Erythroblast (primary cell): ENCODE results near the gene BRI3BP.
"Not testable (repeated sequence)": the region's sequence is repeated elsewhere in the genome, so short reads cannot be mapped to it uniquely, and the experiment has no call there.

Experiments
- DNase-seq, 2 experiments: peaks; one replicate each; lab custom pipeline; 2025; lab: John Stamatoyannopoulos, UW
- GATA1 ChIP-seq: IDR thresholded peaks from 2 replicates; pipeline ENCODE4 v1.6.1; 2011; ENCODE audit warnings: low read depth, mild to moderate bottlenecking, control low read depth, low read length, moderate library complexity
- POLR2A ChIP-seq: IDR thresholded peaks from 2 replicates; pipeline ENCODE4 v1.6.1; 2011; ENCODE audit warnings: mild to moderate bottlenecking, low read length

Gene BRI3BP

GRCh38 chr12:124964251-124964650, 29.2 kb upstream of the BRI3BP start:
- DNase-seq: no peak
- TF ChIP-seq POLR2A: no peak
- TF ChIP-seq GATA1: no peak

DNA sequence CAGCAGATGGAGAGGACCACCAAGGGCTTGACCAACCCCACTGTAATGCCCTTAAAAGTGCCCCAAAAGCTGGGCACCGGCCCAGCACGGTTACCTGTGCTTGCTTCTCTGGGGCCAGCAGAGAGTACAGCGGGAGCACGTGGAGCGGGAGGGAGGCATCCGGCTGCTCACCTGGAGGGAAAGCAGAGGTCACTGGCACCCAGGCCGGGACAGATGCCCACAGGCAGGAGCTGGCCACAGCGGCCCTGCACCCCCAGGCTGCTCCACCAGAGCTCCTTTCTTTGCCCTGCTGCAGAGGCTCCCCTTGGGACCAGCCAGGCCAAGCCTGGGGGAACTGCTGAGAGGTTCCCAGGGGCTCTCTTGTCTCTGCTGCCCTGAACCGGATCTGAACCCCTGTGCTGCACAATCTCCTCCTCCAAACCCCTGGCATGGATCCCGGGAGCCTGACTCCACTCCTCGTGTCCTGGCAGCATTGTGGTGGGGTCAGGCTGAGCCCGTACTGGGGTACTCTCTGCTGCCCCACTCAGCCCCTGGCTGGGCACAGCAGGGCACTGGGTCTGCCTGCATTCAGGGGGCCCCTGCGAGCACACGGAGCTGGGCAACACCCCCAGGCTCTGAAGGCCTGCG, 28.5 kb upstream of the BRI3BP start:
- TF ChIP-seq GATA1 (no peak), POLR2A (no peak)
- no peak for DNase-seq

DNA sequence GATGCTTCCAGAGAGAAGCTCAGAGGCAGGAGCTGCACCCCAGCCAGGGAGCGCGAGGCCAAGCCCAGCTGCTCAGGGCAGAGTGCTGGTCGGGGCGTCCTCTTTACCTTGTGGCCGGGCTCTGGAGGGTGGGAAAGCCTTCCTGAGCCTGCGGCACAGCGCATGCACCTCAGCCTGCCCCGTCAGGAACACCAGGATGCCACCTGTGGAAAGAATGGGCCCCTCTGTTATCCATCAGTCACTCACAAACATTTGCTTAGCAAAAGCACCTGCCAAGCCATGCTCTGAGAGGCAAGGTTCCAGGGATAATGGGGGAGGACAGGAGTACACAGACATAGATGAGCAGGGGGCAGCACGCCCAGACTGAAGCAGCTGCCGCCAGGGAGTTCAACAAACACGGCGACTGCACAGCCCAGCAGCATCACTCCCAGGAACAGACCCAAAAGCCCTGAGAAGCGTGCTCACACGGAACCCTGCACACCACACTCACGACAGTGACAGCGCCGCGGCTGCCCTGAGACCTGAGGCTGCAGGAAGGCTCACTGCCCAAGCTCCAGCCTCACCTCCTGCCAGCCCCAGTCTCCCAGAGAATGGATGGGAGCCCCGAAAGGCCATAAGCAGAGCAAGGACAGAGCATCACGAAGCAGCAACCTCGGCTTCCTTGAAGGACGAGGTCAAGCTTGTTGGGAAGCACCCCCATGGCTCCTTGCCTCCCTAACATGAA, 26.3 kb upstream of the BRI3BP start:
- TF ChIP-seq POLR2A (no peak), GATA1 (no peak)
- no peak for DNase-seq

- DNase-seq: no peak
- TF ChIP-seq GATA1: no peak
- no peak for TF ChIP-seq POLR2A
Measured at GRCh38 chr12:124968656-124969055, 24.8 kb upstream of the BRI3BP start.

DNA sequence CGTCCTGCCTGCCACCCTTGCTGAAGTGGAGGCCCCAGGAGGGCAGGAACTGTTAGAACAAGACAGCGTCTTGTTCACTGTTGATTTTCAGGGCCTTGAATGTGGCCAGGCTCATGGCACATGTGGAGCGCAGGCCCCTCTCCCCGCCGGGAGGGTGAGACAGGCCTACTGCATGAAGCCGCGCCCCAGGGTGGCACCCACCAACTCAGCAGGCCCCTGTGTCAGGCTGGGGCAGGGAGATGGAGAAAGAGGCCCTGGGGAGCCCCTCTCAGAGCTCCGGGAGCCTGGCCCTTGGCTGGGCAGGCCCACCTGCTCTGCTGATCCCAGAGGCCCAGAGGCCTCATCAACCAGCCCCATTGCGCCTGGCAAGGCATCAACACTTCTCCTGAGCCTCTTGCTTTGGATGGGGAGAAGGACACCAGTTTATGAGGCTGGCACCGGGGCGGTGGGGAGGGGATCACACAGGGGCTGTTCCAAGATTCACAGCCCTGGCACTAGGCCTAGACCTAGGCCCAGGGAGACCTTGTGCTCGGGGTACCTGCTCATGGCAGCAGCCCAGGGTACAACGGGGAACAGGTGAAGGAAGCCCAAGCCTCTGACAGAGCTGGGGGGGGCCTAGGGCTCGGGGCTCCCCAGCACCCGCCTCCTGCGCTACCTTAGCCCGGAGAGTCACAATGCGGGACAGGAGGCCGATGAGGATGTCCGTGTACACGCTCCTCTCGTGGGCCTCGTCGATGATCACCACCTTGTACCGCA, 22.6 kb upstream of the BRI3BP start:
- TF ChIP-seq POLR2A (no peak), GATA1 (no peak)
- DNase-seq: no peak

GRCh38 chr12:124971603-124972002, 21.8 kb upstream of the BRI3BP start:
- DNase-seq: no peak
- TF ChIP-seq POLR2A (no peak), GATA1 (no peak)

DNA sequence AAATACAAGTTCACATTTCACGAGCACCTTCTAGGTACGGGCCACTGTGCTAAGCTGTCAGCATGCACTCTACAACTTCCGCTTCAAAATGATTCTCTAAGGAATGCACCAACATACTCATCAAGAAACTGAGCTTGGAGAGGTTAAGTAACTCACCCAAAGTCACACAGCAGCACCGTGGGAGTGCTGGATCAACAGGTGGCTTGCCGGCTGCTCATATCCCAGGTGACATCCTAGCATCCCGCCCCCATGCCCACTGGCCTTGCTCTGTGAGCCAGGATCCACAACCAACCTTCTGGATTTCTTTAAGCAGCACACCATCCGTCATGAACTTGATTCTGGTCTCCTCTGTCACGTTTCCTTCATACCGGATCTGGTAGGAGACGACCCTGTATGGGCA, 21.2 kb upstream of the BRI3BP start:
- DNase-seq: no peak
- TF ChIP-seq GATA1: no peak
- no peak for TF ChIP-seq POLR2A

GRCh38 chr12:124975276-124975675, 18.2 kb upstream of the BRI3BP start:
- TF ChIP-seq POLR2A: no peak
- no peak for TF ChIP-seq GATA1

DNA sequence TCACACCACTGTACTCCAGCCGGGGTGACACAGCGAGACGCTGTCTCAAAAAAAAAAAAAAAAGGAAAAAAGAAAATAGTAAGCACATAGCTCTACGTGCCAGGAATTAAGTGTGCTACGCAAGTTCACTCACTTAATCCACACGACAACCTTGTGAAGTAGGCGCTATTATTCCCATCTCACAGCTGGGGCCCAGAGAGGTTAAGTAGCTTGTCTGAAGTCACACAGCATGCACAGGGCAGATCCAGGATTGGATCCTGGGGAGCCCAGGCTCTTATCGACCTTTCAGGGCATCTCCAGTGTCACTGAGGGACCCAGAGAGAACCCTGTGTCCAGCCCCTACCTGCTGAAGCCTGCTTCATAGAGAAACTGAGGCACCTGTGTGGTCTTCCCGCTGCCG, 16.4 kb upstream of the BRI3BP start:
- no peak for DNase-seq
- no peak for TF ChIP-seq POLR2A
- TF ChIP-seq GATA1: no peak

More at GRCh38 chr12:124975276-124975675, 18.2 kb upstream of the BRI3BP start:
- DNase-seq: no peak

DNA sequence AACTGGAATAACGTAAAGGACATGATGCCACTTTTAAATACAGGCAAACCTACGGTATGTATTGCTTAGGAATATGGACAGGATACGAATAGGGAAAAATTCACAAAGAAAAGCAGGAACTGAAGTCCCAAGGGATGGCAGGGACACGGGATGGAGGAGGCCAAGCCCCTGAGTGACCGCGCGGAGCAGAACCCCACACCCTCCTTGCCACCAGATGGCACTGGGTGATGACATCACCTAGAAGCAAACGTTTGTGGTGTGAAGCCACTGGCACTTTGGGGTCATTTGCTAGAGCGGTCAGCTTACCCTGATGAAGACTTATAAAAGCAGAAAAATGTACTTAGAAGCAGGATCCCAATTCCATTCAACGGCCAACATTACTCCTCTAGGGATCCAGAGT, 13.9 kb upstream of the BRI3BP start:
- no peak for TF ChIP-seq GATA1
- no peak for TF ChIP-seq POLR2A
- DNase-seq: no peak

GRCh38 chr12:124980098-124980892, 13.2 kb upstream of the BRI3BP start:
- TF ChIP-seq POLR2A (no peak), GATA1 (no peak)
- DNase-seq: no peak

DNA sequence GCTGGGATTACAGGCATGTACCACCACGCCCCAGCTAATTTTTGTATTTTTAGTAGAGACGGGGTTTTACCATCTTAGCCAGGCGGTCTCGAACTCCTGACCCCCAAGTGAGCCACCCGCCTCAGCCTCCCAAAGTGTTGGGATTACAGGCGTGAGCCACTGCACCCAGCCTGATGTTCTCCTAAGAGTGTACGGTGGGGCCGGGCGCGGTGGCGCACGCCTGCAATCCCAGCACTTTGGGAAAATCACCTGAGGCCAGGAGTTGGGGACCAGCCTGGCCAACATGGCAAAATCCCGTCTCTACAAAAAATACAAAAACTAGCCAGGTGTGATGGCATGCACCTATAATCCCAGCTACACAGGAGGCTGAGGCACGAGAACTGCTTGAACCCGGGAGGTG, 6.6 kb upstream of the BRI3BP start:
- DNase-seq: not testable (repeated sequence)

DNA sequence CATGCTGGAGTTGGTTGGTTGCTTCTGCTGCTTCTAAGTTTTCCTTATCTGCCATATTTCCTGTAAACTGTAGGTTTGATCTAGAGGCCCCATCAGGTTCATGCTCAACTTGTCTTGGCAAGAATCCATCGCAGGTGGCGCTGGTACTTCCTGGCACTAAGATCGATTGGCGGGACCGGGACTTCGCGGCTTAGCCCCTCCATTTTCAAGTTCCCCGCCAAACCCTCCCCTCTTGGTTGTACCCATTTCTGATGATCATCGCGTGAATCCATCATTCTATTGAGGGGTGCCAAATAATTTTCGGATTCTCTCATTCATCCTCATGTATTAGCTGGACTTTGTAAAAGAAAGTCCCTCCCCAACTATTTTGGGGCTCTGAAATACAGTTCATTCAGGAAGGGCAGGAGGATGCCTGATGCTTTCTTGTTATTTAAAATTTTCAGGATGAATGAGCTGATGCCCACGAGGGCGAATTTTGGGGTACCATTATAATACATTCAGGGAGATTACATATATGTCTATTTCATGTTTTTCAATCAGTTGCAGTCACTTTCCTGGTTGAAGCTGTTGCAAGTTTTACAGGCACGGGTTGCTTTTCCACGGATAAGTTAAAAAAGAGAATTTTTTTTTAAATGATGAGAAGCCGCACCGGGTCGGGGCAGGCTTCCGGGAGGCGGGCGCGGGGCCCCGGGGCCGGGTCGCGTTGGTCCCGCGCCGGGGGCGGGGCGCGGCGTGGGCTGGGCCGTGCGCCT, 395 bp upstream of the BRI3BP start:
- DNase-seq: peak; percentile 68 to 85
- no peak for TF ChIP-seq POLR2A
- TF ChIP-seq GATA1: no peak
